Measurements from ENCODE around the gene AGRN. TPM values are rescaled to one million over a fixed set of nuclear protein-coding genes. Genes with fewer than 3 reads are reported as not detected.

The AGRN gene
- total RNA-seq, 1 experiment from 2014 or later: 175 TPM

- H2AFZ ChIP-seq (ENCODE audit: low read length): no peak overlapping the region
- no peak overlapping the region; the same call in 1 of the 2 replicates for H3K14ac ChIP-seq (ENCODE audit: insufficient read depth, low read length)
- no peaks in the 10 kb centered on the region for H3K9me3 ChIP-seq (ENCODE audit: control insufficient read depth, low read depth, low read length)
- H2AK5ac ChIP-seq (ENCODE audit: insufficient read length, low read length): no peak overlapping the region
- H3K36me3 Mint-ChIP-seq (ENCODE audit: insufficient read depth in 1 of 3, low read depth in 3 of 3): peaks cover 3 to 15% (median 10%) of the 10 kb centered on the region in 3 experiments; a peak in 6 of 7 replicates
- peaks cover 20 to 41% of the 10 kb centered on the region in 2 experiments for H3K4me1 Mint-ChIP-seq
- H3K79me1 ChIP-seq (ENCODE audit: insufficient read depth, low read depth, low read length, poor library complexity, severe bottlenecking): peaks cover 4% of the 10 kb centered on the region
- peaks cover 3% of the 10 kb centered on the region for H4K20me1 ChIP-seq (ENCODE audit: control insufficient read depth, insufficient read depth, insufficient read length)
- TF ChIP-seq, protein P1, sequence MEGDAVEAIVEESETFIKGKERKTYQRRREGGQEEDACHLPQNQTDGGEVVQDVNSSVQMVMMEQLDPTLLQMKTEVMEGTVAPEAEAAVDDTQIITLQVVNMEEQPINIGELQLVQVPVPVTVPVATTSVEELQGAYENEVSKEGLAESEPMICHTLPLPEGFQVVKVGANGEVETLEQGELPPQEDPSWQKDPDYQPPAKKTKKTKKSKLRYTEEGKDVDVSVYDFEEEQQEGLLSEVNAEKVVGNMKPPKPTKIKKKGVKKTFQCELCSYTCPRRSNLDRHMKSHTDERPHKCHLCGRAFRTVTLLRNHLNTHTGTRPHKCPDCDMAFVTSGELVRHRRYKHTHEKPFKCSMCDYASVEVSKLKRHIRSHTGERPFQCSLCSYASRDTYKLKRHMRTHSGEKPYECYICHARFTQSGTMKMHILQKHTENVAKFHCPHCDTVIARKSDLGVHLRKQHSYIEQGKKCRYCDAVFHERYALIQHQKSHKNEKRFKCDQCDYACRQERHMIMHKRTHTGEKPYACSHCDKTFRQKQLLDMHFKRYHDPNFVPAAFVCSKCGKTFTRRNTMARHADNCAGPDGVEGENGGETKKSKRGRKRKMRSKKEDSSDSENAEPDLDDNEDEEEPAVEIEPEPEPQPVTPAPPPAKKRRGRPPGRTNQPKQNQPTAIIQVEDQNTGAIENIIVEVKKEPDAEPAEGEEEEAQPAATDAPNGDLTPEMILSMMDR (conservative IDR thresholded peaks at IDR 0.05): peak; percentile 53
- H4K91ac ChIP-seq (ENCODE audit: insufficient read length, low read depth, low read length): no peak overlapping the region
- no peak overlapping the region for H3K9ac ChIP-seq (ENCODE audit: extremely low read depth, insufficient read length, low read length)
- H3K79me2 ChIP-seq (ENCODE audit: insufficient read depth, low read length): peaks cover 2% of the 10 kb centered on the region; the same call in 1 of the 2 replicates
- peaks cover 8% of the 10 kb centered on the region for H3K27me3 Mint-ChIP-seq (ENCODE audit: low read depth)
- H3K27me3 ChIP-seq (ENCODE audit: insufficient read depth, low read length): no peaks in the 10 kb centered on the region
- H3K56ac ChIP-seq (ENCODE audit: insufficient read length, low read depth, low read length): no peak overlapping the region
- no CpG with 5 or more reads among the region's 91 CpGs for WGBS (ENCODE audit: extremely low coverage, insufficient read length, low lambda C conversion rate)
- no peak overlapping the region for H3K18ac ChIP-seq (ENCODE audit: insufficient read length, low read depth, low read length)
- H4K8ac ChIP-seq (replicated peaks; ENCODE audit: insufficient read length, low read depth, low read length): no peak overlapping the region
- peaks cover 4% of the 10 kb centered on the region; the same call in 1 of the 2 replicates for H3K4me1 ChIP-seq (ENCODE audit: insufficient read depth, low read length)
- H3K27ac Mint-ChIP-seq: no peak overlapping the region
- no peak overlapping the region for H3K23ac ChIP-seq (ENCODE audit: insufficient read length, low read depth, low read length)
- H3K4me3 Mint-ChIP-seq: peak overlapping the region; percentile 19 to 71; a peak in 3 of 5 replicates
- H3K23me2 ChIP-seq (ENCODE audit: insufficient read length, low read depth, low read length, poor library complexity, severe bottlenecking): peaks cover 7% of the 10 kb centered on the region
- H3K9me3 Mint-ChIP-seq: no peaks in the 10 kb centered on the region; a peak in 1 of 5 replicates
- DNase-seq: peak; percentile 79
- H2BK120ac ChIP-seq (ENCODE audit: low read depth, low read length, poor library complexity, severe bottlenecking): no peak overlapping the region
- H2BK12ac ChIP-seq (ENCODE audit: insufficient read length, low read depth, low read length): no peak overlapping the region
- no peak overlapping the region for H3K4ac ChIP-seq (ENCODE audit: low read depth, low read length)
- H2BK15ac ChIP-seq (ENCODE audit: low read depth, low read length): no peak overlapping the region
- no peak overlapping the region for H2BK5ac ChIP-seq (ENCODE audit: insufficient read length, low read length)
- H3K27ac ChIP-seq (ENCODE audit: insufficient read length, low read depth, low read length): no peak overlapping the region
- no peak overlapping the region for H3K4me2 ChIP-seq (ENCODE audit: insufficient read depth, insufficient read length, low read length)
- H3T11ph ChIP-seq (ENCODE audit: low read length): no peak overlapping the region
- no peak overlapping the region for H2BK20ac ChIP-seq (ENCODE audit: low read depth, low read length, poor library complexity, severe bottlenecking)
- no peak overlapping the region for H4K5ac ChIP-seq (ENCODE audit: insufficient read length, low read depth, low read length)
Measured at GRCh38 chr1:1019122-1019999, 559 bp upstream of the AGRN start.

Data from H9 (cell line).